Smooth muscle cell of bladder (primary cell): ENCODE measurements around the gene RPUSD4. TPM values are rescaled to one million over a fixed set of nuclear protein-coding genes. Genes with fewer than 3 reads are reported as not detected.

Experiments used
- total RNA-seq: library from RNA; depleted of rRNA; stranded (reverse); fragments of >200 nt; gene quantifications from 2 replicates; pipeline ENCODE4 v1.2.3, GENCODE V29; 2014

RPUSD4 gene
- total RNA-seq: 26.0 and 30.5 TPM in 2 replicates

GRCh38 chr11:126211236-126212088 lies at the start of gene RPUSD4, which contains the start of gene FAM118B:
RPUSD4 (minus strand) TSS chr11:126211650; CDS start chr11:126211638, 12 bp downstream.
FAM118B (plus strand) TSS chr11:126211782; CDS start chr11:126235002, 23,220 bp downstream.

Other genes starting within 250 kb of the RPUSD4 start
- 8.8 and 16.9 TPM in 2 replicates for gene CDON, start 148.8 kb downstream of the RPUSD4 start, total RNA-seq
- 14.4 and 20.1 TPM in 2 replicates for gene FAM118B, start 132 bp upstream of the RPUSD4 start, total RNA-seq
- 44.9 and 51.1 TPM in 2 replicates for gene SRPRA, start 57.2 kb upstream of the RPUSD4 start, total RNA-seq
- 9.5 and 10.7 TPM in 2 replicates for gene FOXRED1, start 57.5 kb upstream of the RPUSD4 start, total RNA-seq
- 2.5 and 3.0 TPM in 2 replicates for gene TIRAP, start 71.4 kb upstream of the RPUSD4 start, total RNA-seq
- gene DCPS, start 92.4 kb upstream of the RPUSD4 start, total RNA-seq: 9.8 and 13.0 TPM in 2 replicates
- 21.2 and 30.0 TPM in 2 replicates for gene ST3GAL4, start 144.0 kb upstream of the RPUSD4 start, total RNA-seq